ENCODE results near the gene BATF3. TPM values are rescaled to one million over a fixed set of nuclear protein-coding genes. Genes with fewer than 3 reads are reported as not detected.
"Not testable (repeated sequence)": the region's sequence is repeated elsewhere in the genome, so short reads cannot be mapped to it uniquely, and the experiment has no call there.

The BATF3 gene, protein sequence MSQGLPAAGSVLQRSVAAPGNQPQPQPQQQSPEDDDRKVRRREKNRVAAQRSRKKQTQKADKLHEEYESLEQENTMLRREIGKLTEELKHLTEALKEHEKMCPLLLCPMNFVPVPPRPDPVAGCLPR
- total RNA-seq, result 100 to 1,000 TPM; 109 to 130 TPM

DNA sequence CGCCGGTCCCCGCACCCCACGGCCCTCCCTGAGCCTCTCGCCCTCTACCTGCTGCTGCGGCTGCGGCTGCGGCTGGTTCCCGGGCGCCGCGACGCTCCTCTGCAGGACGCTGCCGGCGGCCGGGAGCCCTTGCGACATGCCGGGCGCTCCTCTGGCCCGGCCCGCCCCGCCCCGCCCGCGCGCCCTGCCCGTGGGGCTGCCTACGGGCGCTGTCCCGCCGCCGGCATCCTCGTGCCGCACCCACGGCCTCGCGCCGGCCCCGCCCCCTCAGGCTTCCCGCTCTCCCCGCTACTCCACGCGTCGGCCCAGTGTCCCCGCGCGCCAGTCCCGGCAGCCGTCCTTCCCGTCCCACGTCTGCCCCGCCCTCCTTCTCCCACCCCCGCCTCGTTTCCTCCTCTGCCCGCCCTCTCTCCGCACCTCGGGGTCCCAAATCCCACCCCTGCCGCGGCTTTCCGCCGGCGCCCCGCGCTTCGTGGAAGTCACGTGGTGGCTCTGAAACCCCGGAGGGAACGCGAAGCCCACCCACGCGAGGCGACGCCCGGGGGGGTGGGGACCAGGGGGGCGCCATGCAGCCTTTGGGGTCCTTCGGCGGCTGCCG, at the start of gene BATF3:
Gene BATF3, minus strand, starts transcription at position 216 of the 598 bp plus-strand sequence. Its CDS starts 78 bp downstream, at position 138.
- H3K27me3 Mint-ChIP-seq, result no peaks in the 10 kb centered on the region
- peak; percentile 76 for DNase-seq
- H3K4me3 Mint-ChIP-seq, result peak within 1 kb of the TSS; percentile 83
- CTCF ChIA-PET, result interaction anchor here (0.6 to 9.9 kb wide), 14 partner anchors 11 to 295 kb away, joined by 3 to 109 read pairs (median 8); no protein-coding TSS in a partner anchor
- ATAC-seq, result peak; percentile 38
- H3K9me3 Mint-ChIP-seq (ENCODE audit: low read depth), result no peaks in the 10 kb centered on the region
- peak within 1 kb of the TSS; percentile 92 for H3K27ac Mint-ChIP-seq
- peaks cover 29% of the 10 kb centered on the region for H3K36me3 Mint-ChIP-seq
- H3K4me1 Mint-ChIP-seq, result peaks cover 74% of the 10 kb centered on the region

DNA sequence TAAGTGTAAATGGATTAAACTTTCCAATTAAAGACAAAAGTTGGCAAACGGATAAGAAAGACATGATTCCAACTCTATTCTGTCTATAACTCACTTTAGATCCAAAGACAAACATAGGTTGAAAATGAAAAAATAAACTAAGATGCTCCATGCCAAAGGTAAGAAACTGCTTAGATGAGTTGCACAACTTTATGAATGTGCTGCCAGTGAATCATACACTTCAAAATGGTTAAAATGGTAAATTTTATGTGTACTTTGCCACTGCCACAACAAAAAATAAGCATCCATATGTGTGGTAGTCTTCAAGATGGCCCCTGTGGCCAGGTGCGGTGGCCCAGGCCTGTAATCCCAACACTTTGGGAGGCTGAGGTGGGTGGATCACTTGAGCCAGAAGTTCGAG, 46.9 kb upstream of the BATF3 start:
- H3K4me1 Mint-ChIP-seq, result peaks cover 39% of the 10 kb centered on the region
- H3K36me3 Mint-ChIP-seq, result peaks cover 39% of the 10 kb centered on the region
- CTCF ChIA-PET, result interaction anchor here (1.0 to 2.1 kb wide), 4 partner anchors 22 to 82 kb away, joined by 3 to 9 read pairs (median 6); no protein-coding TSS in a partner anchor
- DNase-seq (no peak), ATAC-seq (no peak)
- no peaks in the 10 kb centered on the region for H3K27me3 Mint-ChIP-seq
- no peak overlapping the region for H3K4me3 Mint-ChIP-seq
- peaks cover 2% of the 10 kb centered on the region for H3K9me3 Mint-ChIP-seq (ENCODE audit: low read depth)
- H3K27ac Mint-ChIP-seq, result no peak overlapping the region

DNA sequence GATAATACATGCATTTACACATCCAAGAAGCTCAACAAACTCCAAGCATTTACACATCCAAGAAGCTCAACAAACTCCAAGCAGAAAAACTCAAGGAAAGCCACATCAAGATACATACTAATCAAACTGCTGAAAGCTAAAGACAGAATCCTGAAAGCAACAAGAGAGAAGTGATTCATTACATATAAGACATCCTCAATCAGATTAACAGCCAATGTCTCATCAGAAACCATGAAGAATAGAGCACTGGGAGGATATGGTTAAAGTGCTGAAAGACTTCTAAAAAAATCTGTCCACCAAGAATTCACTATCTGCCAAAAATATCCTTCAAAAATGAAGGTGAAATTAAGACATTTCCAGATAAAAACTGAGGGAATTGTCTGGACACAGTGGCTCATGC, 45.7 kb upstream of the BATF3 start:
- no peaks in the 10 kb centered on the region for H3K27me3 Mint-ChIP-seq
- ATAC-seq (no peak), DNase-seq (no peak)
- H3K27ac Mint-ChIP-seq, result no peak overlapping the region
- peaks cover 48% of the 10 kb centered on the region for H3K36me3 Mint-ChIP-seq
- H3K4me1 Mint-ChIP-seq, result peaks cover 41% of the 10 kb centered on the region
- peaks cover 2% of the 10 kb centered on the region for H3K9me3 Mint-ChIP-seq (ENCODE audit: low read depth)
- no peak overlapping the region for H3K4me3 Mint-ChIP-seq
- CTCF ChIA-PET, result interaction anchor here (0.6 to 2.1 kb wide), 3 partner anchors 24 to 297 kb away, joined by 3 to 9 read pairs (median 3); no protein-coding TSS in a partner anchor

DNA sequence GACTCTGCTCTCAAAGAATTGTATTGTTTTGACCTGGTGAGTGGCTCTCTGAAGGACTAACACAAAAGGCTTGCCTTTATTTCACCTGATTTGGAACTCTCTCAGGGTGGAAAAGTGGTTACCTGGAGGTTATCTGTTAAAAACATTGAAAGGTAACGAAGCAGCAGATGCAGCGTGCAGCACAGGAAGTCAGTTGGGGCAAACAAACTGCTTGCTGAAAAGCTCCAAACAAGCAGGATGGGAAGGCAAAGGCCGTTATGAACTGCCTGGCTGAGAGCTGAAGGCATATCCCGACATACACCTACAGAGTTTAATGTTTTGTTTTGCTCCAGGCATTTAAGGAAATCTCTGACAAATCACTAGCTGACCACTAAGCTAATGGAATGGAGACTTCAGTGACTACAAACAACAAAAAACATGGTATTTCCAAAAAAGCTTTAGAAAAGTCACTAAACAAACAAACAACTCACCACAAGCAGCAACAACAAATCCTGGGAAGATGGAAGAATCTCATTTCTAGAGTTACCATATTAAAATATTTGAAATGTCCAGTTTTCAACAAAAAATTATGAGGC, 44.3 kb upstream of the BATF3 start:
- Mint-ChIP-seq H3K9me3 (ENCODE audit: low read depth) (peaks cover 2% of the 10 kb centered on the region), H3K27ac (peak overlapping the region; percentile 62), H3K36me3 (peaks cover 51% of the 10 kb centered on the region), H3K4me1 (peaks cover 45% of the 10 kb centered on the region), H3K27me3 (no peaks in the 10 kb centered on the region), H3K4me3 (no peak overlapping the region)
- CTCF ChIA-PET, result interaction anchor here (0.6 to 2.7 kb wide), 7 partner anchors 21 to 79 kb away, joined by 3 to 5 read pairs (median 3); no protein-coding TSS in a partner anchor
- peak; percentile 33 for ATAC-seq
- DNase-seq, result no peak

DNA sequence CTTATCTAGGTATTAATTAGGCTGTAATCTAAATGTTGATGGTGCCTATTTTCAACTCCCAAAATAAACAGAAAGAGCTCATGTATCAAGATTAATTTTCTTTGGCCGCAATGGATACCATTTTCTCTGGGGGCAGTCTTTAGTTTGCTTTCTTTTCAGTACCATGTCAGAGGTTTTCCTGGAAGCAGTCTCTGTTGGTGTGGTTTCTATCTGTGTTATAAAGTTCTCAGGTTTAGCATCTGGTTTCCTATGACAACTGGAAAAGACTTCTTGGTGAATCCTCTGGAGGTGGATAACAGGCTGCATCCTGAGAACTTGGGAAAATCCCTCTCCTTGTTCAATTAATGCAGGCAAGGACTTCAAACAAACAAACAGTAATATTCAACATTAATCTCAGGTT, 38.7 kb upstream of the BATF3 start:
- ATAC-seq (peak; percentile 83), DNase-seq (no peak)
- no peaks in the 10 kb centered on the region for H3K27me3 Mint-ChIP-seq
- peaks cover 2% of the 10 kb centered on the region for H3K9me3 Mint-ChIP-seq (ENCODE audit: low read depth)
- peak overlapping the region; percentile 97 for H3K27ac Mint-ChIP-seq
- H3K4me3 Mint-ChIP-seq, result peak overlapping the region; percentile 56
- H3K36me3 Mint-ChIP-seq, result peaks cover 47% of the 10 kb centered on the region
- peaks cover 42% of the 10 kb centered on the region for H3K4me1 Mint-ChIP-seq
- CTCF ChIA-PET, result interaction anchor here (1.1 to 6.4 kb wide), 7 partner anchors 9 to 284 kb away, joined by 3 to 60 read pairs (median 8); partner anchors contain the start of gene BATF3

DNA sequence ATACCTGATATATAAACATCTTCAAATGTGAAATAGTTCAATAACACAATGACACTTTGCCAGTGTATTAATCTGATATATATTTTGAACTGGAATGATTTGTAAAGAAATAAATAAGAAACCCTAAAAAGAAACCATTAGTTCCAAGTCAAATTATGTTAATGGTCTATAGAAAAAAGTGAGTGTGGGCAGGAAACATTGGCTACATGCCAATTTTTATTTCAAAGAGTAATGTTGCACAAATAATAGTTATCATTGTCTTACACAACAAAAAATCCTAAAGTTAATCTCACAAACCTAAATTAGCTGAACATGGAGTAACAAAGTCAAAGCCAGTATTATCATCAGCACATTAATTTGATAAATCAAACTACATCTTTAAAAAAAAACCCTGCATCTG, 37.9 kb upstream of the BATF3 start:
- Mint-ChIP-seq H3K27ac (peak overlapping the region; percentile 79), H3K36me3 (peaks cover 47% of the 10 kb centered on the region)

DNA sequence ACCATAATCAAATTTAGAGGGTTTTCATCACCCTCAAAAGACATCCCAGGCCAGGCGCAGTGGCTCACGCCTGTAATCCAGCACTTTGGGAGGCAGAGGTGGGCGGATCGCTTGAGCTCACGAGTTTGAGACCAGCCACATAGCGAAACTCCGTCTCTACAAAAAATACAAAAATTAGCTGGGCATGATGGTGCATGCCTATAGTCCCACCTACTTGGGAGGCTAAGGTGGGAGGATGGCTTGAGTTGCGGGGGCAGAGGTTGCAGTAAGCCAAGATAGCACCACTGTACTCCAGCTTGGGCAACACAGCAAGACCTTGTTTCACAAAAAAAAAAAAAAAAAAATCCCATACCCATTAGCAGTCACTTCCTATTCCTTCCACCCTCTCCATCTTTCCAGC, 33.5 kb upstream of the BATF3 start:
- H3K36me3 Mint-ChIP-seq, result peaks cover 22% of the 10 kb centered on the region
- ATAC-seq (no peak), DNase-seq (no peak)
- H3K4me1 Mint-ChIP-seq, result peaks cover 39% of the 10 kb centered on the region
- CTCF ChIA-PET, result interaction anchor here (1.2 kb wide), 1 partner anchor 32 kb away, joined by 3 read pairs; no protein-coding TSS in a partner anchor
- no peaks in the 10 kb centered on the region for H3K9me3 Mint-ChIP-seq (ENCODE audit: low read depth)
- no peak overlapping the region for H3K4me3 Mint-ChIP-seq
- no peak overlapping the region for H3K27ac Mint-ChIP-seq
- no peaks in the 10 kb centered on the region for H3K27me3 Mint-ChIP-seq

More for the DNA sequence above, 37.9 kb upstream of the BATF3 start:
- Mint-ChIP-seq H3K4me3 (no peak overlapping the region), H3K4me1 (peaks cover 42% of the 10 kb centered on the region), H3K27me3 (no peaks in the 10 kb centered on the region), H3K9me3 (ENCODE audit: low read depth) (peaks cover 2% of the 10 kb centered on the region)
- no peak for ATAC-seq
- CTCF ChIA-PET, result interaction anchor here (1.0 to 6.4 kb wide), 10 partner anchors 9 to 284 kb away, joined by 3 to 60 read pairs (median 5); partner anchors contain the start of gene BATF3
- DNase-seq, result no peak

DNA sequence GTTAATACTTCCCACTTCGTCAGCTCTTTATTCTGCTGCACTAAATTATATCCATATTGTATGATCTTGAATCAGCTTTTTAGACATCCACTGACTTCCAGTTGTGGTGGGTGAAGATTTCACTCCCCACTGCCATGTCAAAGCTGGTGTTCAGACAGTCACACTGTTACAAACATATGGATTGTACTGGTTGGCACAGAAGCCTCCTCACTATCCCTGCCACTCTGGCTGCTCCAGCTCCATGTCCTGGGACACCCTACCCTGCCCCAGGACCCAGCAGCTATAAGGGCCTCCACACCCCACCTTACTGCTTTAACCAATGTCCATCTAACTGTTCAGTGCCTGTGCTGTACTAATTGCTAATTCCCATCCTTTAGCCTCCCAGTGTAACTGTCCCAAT, 32.0 kb upstream of the BATF3 start:
- H3K4me3 Mint-ChIP-seq, result no peak overlapping the region
- no peak for DNase-seq
- CTCF ChIA-PET, result interaction anchor here (1.0 to 1.7 kb wide), 6 partner anchors 9 to 67 kb away, joined by 3 to 6 read pairs (median 3); no protein-coding TSS in a partner anchor
- peaks cover 22% of the 10 kb centered on the region for H3K36me3 Mint-ChIP-seq
- no peaks in the 10 kb centered on the region for H3K9me3 Mint-ChIP-seq (ENCODE audit: low read depth)
- peaks cover 44% of the 10 kb centered on the region for H3K4me1 Mint-ChIP-seq
- no peak for ATAC-seq
- H3K27ac Mint-ChIP-seq, result peak overlapping the region; percentile 74
- no peaks in the 10 kb centered on the region for H3K27me3 Mint-ChIP-seq

DNA sequence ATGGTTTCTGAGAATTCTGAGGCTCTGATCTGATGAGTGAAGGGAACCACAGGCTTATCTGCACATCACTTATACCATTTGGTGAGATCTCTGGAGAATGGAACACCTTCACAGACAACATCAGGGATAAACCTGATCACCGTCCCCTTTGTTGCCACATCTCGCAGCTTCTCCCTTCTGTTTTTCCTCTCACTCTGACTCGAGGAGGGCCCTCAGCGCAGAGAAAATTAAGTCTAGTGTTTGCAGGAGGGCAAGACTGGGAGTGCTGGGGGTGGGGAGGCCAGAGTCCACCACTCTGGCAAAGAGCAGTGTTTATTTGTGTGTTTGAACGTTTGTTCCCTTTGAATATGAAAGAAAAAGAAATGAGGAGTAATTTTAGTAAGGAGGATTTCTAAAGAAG, 29.0 kb upstream of the BATF3 start:
- H3K4me1 Mint-ChIP-seq, result peaks cover 60% of the 10 kb centered on the region
- ATAC-seq (no peak), DNase-seq (no peak)
- CTCF ChIA-PET, result interaction anchor here (1.2 to 4.7 kb wide), 5 partner anchors 9 to 54 kb away, joined by 3 to 21 read pairs (median 3); no protein-coding TSS in a partner anchor
- peak overlapping the region; percentile 82 for H3K27ac Mint-ChIP-seq
- no peaks in the 10 kb centered on the region for H3K9me3 Mint-ChIP-seq (ENCODE audit: low read depth)
- no peaks in the 10 kb centered on the region for H3K27me3 Mint-ChIP-seq
- H3K4me3 Mint-ChIP-seq, result peak overlapping the region; percentile 4
- peaks cover 25% of the 10 kb centered on the region for H3K36me3 Mint-ChIP-seq

DNA sequence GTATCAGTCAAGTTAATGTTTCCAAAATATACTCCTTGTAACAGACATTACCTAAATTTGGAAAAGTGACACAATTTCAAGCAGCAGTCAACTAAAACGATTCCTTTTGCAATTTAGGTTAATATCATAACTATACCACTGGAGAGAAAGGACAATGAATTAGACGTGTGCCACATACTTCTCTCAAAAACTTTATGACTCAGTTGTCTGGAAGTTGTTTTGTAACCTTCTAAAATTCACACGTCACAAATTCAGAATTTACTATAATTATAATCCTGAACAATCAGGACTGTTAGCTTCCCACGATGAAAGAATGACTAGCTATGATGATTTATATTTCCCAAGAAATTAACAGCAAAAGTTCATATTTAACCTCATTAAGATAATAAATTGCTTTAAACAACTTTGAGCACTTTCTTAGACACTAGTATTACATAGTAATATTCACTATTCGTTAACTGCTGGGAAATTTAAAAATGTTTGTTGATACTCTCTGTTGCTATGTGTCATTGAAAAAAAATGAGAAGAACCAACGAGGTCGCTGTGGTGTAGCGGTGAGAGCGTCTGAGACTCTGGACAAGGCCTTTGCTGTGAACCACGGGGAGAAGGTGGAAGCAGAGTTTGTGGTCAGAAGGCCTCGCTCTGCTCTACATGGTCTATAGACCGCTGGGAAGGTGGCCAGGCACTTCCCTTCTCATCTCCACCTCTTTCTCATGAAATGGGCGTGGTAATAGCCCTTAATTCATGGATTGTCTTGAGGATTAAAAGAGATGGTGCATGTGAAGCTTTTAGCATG, 27.9 kb upstream of the BATF3 start:
- peaks cover 69% of the 10 kb centered on the region for H3K4me1 Mint-ChIP-seq
- peak overlapping the region; percentile 81 for H3K27ac Mint-ChIP-seq
- DNase-seq, result peak; percentile 82
- CTCF ChIA-PET, result interaction anchor here (1.1 to 4.7 kb wide), 6 partner anchors 10 to 55 kb away, joined by 3 to 21 read pairs (median 4); no protein-coding TSS in a partner anchor
- no peaks in the 10 kb centered on the region for H3K9me3 Mint-ChIP-seq (ENCODE audit: low read depth)
- peaks cover 29% of the 10 kb centered on the region for H3K36me3 Mint-ChIP-seq
- H3K4me3 Mint-ChIP-seq, result no peak overlapping the region
- H3K27me3 Mint-ChIP-seq, result no peaks in the 10 kb centered on the region
- ATAC-seq, result peak; percentile 82

DNA sequence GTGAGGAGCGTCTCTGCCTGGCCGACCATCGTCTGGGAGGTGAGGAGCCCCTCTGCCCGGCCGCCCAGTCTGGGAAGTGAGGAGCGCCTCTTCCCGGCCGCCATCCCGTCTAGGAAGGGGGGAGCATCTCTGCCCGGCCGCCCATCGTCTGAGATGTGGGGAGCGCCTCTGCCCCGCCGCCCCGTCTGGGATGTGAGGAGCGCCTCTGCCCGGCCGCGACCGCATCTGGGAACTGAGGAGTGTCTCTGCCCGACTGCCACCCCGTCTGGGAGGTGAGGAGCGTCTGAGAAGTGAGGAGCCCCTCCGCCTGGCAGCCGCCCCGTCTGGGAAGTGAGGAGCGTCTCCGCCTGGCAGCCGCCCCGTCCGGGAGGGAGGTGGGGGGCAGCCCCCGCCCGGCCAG, 25.0 kb upstream of the BATF3 start:
- H3K9me3 Mint-ChIP-seq (ENCODE audit: low read depth); ATAC-seq; CTCF ChIA-PET; H3K27ac Mint-ChIP-seq; H3K4me3 Mint-ChIP-seq; DNase-seq; H3K27me3 Mint-ChIP-seq: not testable (repeated sequence)
- Mint-ChIP-seq H3K36me3 (peaks cover 37% of the 10 kb centered on the region), H3K4me1 (peaks cover 77% of the 10 kb centered on the region)

DNA sequence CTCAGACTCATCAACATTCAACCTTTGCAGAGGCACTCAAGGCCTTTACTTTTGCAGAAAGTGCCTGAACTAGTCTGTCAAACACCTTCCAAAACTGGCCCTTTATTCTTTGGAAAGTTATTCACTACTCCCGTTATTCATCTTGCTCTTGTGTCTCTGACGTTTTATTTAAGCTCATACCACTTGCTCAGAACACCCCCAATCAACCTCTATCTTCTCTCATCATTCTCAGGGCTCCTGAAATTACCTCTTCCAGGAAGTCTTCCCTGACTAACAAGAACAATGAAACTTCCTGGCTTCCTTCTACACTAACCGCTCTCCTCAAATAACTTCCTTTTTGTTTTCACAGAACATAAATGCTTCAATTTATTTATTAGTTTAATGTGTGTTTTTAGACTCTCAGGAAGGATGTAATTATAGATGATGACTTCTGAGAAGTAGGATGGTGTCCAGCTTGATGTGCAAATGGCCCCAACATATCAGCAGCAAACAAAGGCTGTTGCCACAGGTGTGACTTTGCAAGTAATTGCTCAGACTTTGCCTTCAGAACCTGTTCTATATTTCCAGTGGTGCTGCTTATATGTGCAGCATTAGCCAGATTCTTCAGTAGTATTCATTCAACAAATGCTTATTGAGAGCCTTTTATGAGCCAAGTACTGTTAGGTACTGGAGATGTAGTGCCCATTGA, 22.8 kb upstream of the BATF3 start:
- Mint-ChIP-seq H3K9me3 (ENCODE audit: low read depth) (no peaks in the 10 kb centered on the region), H3K4me3 (peak overlapping the region; percentile 42), H3K27ac (peak overlapping the region; percentile 84), H3K27me3 (no peaks in the 10 kb centered on the region), H3K36me3 (peaks cover 41% of the 10 kb centered on the region), H3K4me1 (peaks cover 74% of the 10 kb centered on the region)
- CTCF ChIA-PET, result interaction anchor here (1.0 to 4.1 kb wide), 15 partner anchors 9 to 265 kb away, joined by 3 to 28 read pairs (median 4); partner anchors contain the start of gene BATF3
- DNase-seq (no peak), ATAC-seq (peak; percentile 34)
